ENCODE data around the gene EEFSEC. TPM values are rescaled to one million over a fixed set of nuclear protein-coding genes. Genes with fewer than 3 reads are reported as not detected.
"Not testable (repeated sequence)": the region's sequence is repeated elsewhere in the genome, so short reads cannot be mapped to it uniquely, and the experiment has no call there.

The EEFSEC gene
- total RNA-seq, 1 experiment from 2014 or later, result 14.6 TPM

- in situ Hi-C loops (cut with HindIII; ENCODE audit: low sequenced_read_pairs), result no loop called here
Observed at GRCh38 chr3:128151758-128152274, 1.5 kb upstream of the EEFSEC start.

GRCh38 chr3:128152419-128153155 is 694 bp upstream of the EEFSEC start:
- in situ Hi-C loops (cut with HindIII; ENCODE audit: low sequenced_read_pairs), result no loop called here
- no peak for DNase-seq (ENCODE audit: low spot score)

More at GRCh38 chr3:128151758-128152274, 1.5 kb upstream of the EEFSEC start:
- no peak for DNase-seq (ENCODE audit: low spot score)

- DNase-seq (ENCODE audit: low spot score); in situ Hi-C loops (cut with HindIII; ENCODE audit: low sequenced_read_pairs): not testable (repeated sequence)
Observed at GRCh38 chr3:128154354-128154753, 1.1 kb downstream of the EEFSEC start.

- in situ Hi-C loops (cut with HindIII; ENCODE audit: low sequenced_read_pairs), result no loop called here
Observed at GRCh38 chr3:128155616-128156360, 2.5 kb downstream of the EEFSEC start.

GRCh38 chr3:128160661-128161060 is 7.4 kb downstream of the EEFSEC start:
- in situ Hi-C loops (cut with HindIII; ENCODE audit: low sequenced_read_pairs), result no loop called here

More at GRCh38 chr3:128155616-128156360, 2.5 kb downstream of the EEFSEC start:
- no peak for DNase-seq (ENCODE audit: low spot score)

GRCh38 chr3:128163432-128163831 is 10.2 kb downstream of the EEFSEC start:
- in situ Hi-C loops (cut with HindIII; ENCODE audit: low sequenced_read_pairs), result no loop called here

More at GRCh38 chr3:128160661-128161060, 7.4 kb downstream of the EEFSEC start:
- DNase-seq (ENCODE audit: low spot score), result no peak

GRCh38 chr3:128166971-128167453 is 13.7 kb downstream of the EEFSEC start:
- in situ Hi-C loops (cut with HindIII; ENCODE audit: low sequenced_read_pairs), result no loop called here

More at GRCh38 chr3:128163432-128163831, 10.2 kb downstream of the EEFSEC start:
- no peak for DNase-seq (ENCODE audit: low spot score)

GRCh38 chr3:128167646-128167972 is 14.3 kb downstream of the EEFSEC start:
- in situ Hi-C loops (cut with HindIII; ENCODE audit: low sequenced_read_pairs), result no loop called here
- no peak for DNase-seq (ENCODE audit: low spot score)

More at GRCh38 chr3:128166971-128167453, 13.7 kb downstream of the EEFSEC start:
- no peak for DNase-seq (ENCODE audit: low spot score)

GRCh38 chr3:128167973-128168674 is 14.8 kb downstream of the EEFSEC start:
- in situ Hi-C loops (cut with HindIII; ENCODE audit: low sequenced_read_pairs), result no loop called here
- no peak for DNase-seq (ENCODE audit: low spot score)

GRCh38 chr3:128168836-128169235 is 15.6 kb downstream of the EEFSEC start:
- in situ Hi-C loops (cut with HindIII; ENCODE audit: low sequenced_read_pairs), result no loop called here
- DNase-seq (ENCODE audit: low spot score), result no peak

GRCh38 chr3:128170866-128171516 is 17.7 kb downstream of the EEFSEC start:
- in situ Hi-C loops (cut with HindIII; ENCODE audit: low sequenced_read_pairs), result no loop called here
- DNase-seq (ENCODE audit: low spot score), result peak; percentile 59

- in situ Hi-C loops (cut with HindIII; ENCODE audit: low sequenced_read_pairs), result no loop called here
- DNase-seq (ENCODE audit: low spot score), result no peak
Observed at GRCh38 chr3:128173200-128173599, 19.9 kb downstream of the EEFSEC start.

- in situ Hi-C loops (cut with HindIII; ENCODE audit: low sequenced_read_pairs), result no loop called here
- no peak for DNase-seq (ENCODE audit: low spot score)
Observed at GRCh38 chr3:128173849-128174248, 20.6 kb downstream of the EEFSEC start.

- DNase-seq (ENCODE audit: low spot score), result no peak
- in situ Hi-C loops (cut with HindIII; ENCODE audit: low sequenced_read_pairs), result no loop called here
Observed at GRCh38 chr3:128174675-128175590, 21.7 kb downstream of the EEFSEC start.

- in situ Hi-C loops (cut with HindIII; ENCODE audit: low sequenced_read_pairs), result no loop called here
- no peak for DNase-seq (ENCODE audit: low spot score)
Observed at GRCh38 chr3:128175768-128176167, 22.5 kb downstream of the EEFSEC start.

- in situ Hi-C loops (cut with HindIII; ENCODE audit: low sequenced_read_pairs), result no loop called here
- no peak for DNase-seq (ENCODE audit: low spot score)
Observed at GRCh38 chr3:128176276-128176833, 23.1 kb downstream of the EEFSEC start.

- DNase-seq (ENCODE audit: low spot score), result no peak
- in situ Hi-C loops (cut with HindIII; ENCODE audit: low sequenced_read_pairs), result no loop called here
Observed at GRCh38 chr3:128177865-128178264, 24.6 kb downstream of the EEFSEC start.
